Caco-2 (cell line): ENCODE measurements around the gene KLHL35. TPM values are rescaled to one million over a fixed set of nuclear protein-coding genes. Genes with fewer than 3 reads are reported as not detected.
A peak's percentile ranks its signal among the peaks of the same experiment; 100 is the strongest.
"Not testable (repeated sequence)": the region's sequence is repeated elsewhere in the genome, so short reads cannot be mapped to it uniquely, and the experiment has no call there.

Source experiments
- BruUV-seq: library from RNA; stranded (reverse); fragments of 400-500 nt; replicated peaks from 2 replicates; lab custom pipeline; 2021; lab: Mats Ljungman, UMichigan
- CTCF ChIA-PET: fragments of 300-600 bp; sonication (Branson Sonifier 250); formaldehyde crosslinking; loops from one replicate; lab custom pipeline; 2022; ENCODE audit warnings: antibody characterized with exemption; lab: Charles Lee
- POLR2A ChIA-PET: fragments of 300-600 bp; sonication (Branson Sonifier 250); formaldehyde crosslinking; loops from one replicate; lab custom pipeline; 2022; ENCODE audit warnings: antibody characterized with exemption; lab: Charles Lee
- DNase-seq, 2 experiments: peaks; one replicate each; pipeline versions ENCODE4 v3.0.0 to v3.0.0-alpha.2; 2020 to 2022
- H3K27me3 ChIP-seq: replicated peaks from 2 replicates; pipeline ENCODE4 v1.6.0; 2011; ENCODE audit warnings: low read length; ENCODE audit not compliant: control insufficient read depth, insufficient read depth
- H3K36me3 ChIP-seq: 2 replicates; pipeline ENCODE4 v1.5.1; 2011; ENCODE audit warnings: low read length; ENCODE audit not compliant: control insufficient read depth, insufficient read depth
- H3K4me1 ChIP-seq: fragments of 250-450 bp; sonication (Bioruptor Pico); 2 replicates; pipeline ENCODE4 v1.5.1; 2020; ENCODE audit warnings: mild to moderate bottlenecking
- H3K4me3 ChIP-seq: 2 replicates; pipeline ENCODE4 v1.5.1; 2011; ENCODE audit warnings: low read depth, mild to moderate bottlenecking, control low read depth, low read length
- H3K9me3 ChIP-seq: fragments of 250-450 bp; sonication (Bioruptor Pico); 2 replicates; pipeline ENCODE4 v1.5.1; 2020; ENCODE audit warnings: mild to moderate bottlenecking, moderate library complexity
- H3K27ac Mint-ChIP-seq: one replicate; pipeline ENCODE4 v1.8.0; 2022; ENCODE audit warnings: mixed read lengths; ENCODE audit not compliant: unreplicated experiment
- H3K27me3 Mint-ChIP-seq: one replicate; pipeline ENCODE4 v1.8.0; 2022; ENCODE audit warnings: mixed read lengths; ENCODE audit not compliant: insufficient read depth, unreplicated experiment
- H3K36me3 Mint-ChIP-seq: one replicate; pipeline ENCODE4 v1.8.0; 2022; ENCODE audit warnings: mild to moderate bottlenecking, mixed read lengths; ENCODE audit not compliant: insufficient read depth, unreplicated experiment
- H3K4me1 Mint-ChIP-seq: one replicate; pipeline ENCODE4 v1.8.0; 2022; ENCODE audit warnings: low read depth, mixed read lengths; ENCODE audit not compliant: unreplicated experiment
- H3K4me3 Mint-ChIP-seq: one replicate; pipeline ENCODE4 v1.8.0; 2022; ENCODE audit warnings: mild to moderate bottlenecking, moderate library complexity, mixed read lengths; ENCODE audit not compliant: unreplicated experiment
- H3K9me3 Mint-ChIP-seq: one replicate; pipeline ENCODE4 v1.8.0; 2022; ENCODE audit warnings: mixed read lengths; ENCODE audit not compliant: unreplicated experiment
- intact Hi-C: fragments of 100-400 bp; cut with micrococcal nuclease; formaldehyde crosslinking; loops from one replicate; pipeline ENCODE4 v1.10.0; 2022; ENCODE audit not compliant: unreplicated experiment
- total RNA-seq: library from RNA; stranded (reverse); gene quantifications from 2 replicates; pipeline ENCODE4 v1.2.3, GENCODE V29; 2022
- TF ChIP-seq, protein P1 (sequence below), 2 experiments: fragments of 200-600 bp in 1 of 2; IDR thresholded peaks; 1 replicate in 1 of 2; 2 replicates in 1 of 2; pipeline versions ENCODE4 v1.5.1 to v1.8.0; 2011 to 2022; ENCODE audit warnings: antibody characterized with exemption in 1 of 2, control low read depth in 1 of 2, inconsistent platforms in 1 of 2, low read depth in 1 of 2, low read length in 1 of 2, mild to moderate bottlenecking in 1 of 2, moderate library complexity in 1 of 2; ENCODE audit not compliant: insufficient read depth in 1 of 2, severe bottlenecking in 1 of 2, unreplicated experiment in 1 of 2

KLHL35 gene
- total RNA-seq, 1 experiment from 2014 or later = 51.4 TPM

DNA sequence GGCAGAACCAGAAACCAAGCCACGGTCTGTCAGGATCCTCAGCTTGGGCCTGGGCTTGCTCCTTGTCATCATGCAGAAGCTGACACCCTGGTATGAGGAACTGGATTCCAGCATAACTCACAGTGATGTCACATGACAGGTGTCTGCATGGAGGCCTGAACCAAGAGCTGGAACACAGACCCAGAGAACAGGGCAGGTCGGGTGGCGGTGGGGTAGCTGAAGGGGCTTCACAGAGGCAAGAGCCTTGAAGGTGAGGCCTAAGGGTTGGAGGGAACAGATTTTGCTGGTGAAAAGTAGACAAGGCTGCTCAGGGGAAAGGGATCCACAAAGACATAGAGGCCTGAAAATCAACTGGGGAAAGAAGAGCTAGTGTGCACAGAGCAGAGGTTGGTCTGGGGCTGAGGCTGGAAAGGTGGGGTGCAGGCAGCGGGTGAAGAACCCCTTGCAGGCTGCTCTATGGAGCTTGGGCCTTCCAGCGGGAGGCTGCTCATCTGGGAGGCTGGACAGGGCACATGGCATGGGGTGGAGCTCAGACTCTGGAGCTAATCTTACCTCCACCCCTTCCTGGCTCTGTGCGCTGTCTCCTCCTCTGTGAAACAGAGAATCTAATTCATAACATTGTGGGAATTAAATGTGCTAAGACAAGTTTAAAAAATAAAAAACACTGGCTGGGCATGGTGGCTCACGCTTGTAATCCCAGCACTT is 52.1 kb downstream of the KLHL35 start:
- BruUV-seq = TSS peak; percentile 90
- ChIA-PET CTCF (interaction anchor here (0.5 to 3.9 kb wide), 16 partner anchors 8 to 234 kb away, joined by 3 to 35 read pairs (median 4); partner anchors contain the start of gene ARRB1), POLR2A (interaction anchor here (0.6 to 1.6 kb wide), 12 partner anchors 9 to 54 kb away, joined by 3 to 21 read pairs (median 6); partner anchors contain the start of gene ARRB1)
- H3K36me3 ChIP-seq = no peaks in the 10 kb centered on the region
- H3K4me3 ChIP-seq = no peak overlapping the region
- Mint-ChIP-seq H3K4me1 (peaks cover 39% of the 10 kb centered on the region), H3K9me3 (no peaks in the 10 kb centered on the region), H3K36me3 (peaks cover 17% of the 10 kb centered on the region), H3K27me3 (no peaks in the 10 kb centered on the region), H3K27ac (peak overlapping the region; percentile 97), H3K4me3 (peak overlapping the region; percentile 66)
- DNase-seq = peak; percentile 85 to 90
- TF ChIP-seq, protein P1, sequence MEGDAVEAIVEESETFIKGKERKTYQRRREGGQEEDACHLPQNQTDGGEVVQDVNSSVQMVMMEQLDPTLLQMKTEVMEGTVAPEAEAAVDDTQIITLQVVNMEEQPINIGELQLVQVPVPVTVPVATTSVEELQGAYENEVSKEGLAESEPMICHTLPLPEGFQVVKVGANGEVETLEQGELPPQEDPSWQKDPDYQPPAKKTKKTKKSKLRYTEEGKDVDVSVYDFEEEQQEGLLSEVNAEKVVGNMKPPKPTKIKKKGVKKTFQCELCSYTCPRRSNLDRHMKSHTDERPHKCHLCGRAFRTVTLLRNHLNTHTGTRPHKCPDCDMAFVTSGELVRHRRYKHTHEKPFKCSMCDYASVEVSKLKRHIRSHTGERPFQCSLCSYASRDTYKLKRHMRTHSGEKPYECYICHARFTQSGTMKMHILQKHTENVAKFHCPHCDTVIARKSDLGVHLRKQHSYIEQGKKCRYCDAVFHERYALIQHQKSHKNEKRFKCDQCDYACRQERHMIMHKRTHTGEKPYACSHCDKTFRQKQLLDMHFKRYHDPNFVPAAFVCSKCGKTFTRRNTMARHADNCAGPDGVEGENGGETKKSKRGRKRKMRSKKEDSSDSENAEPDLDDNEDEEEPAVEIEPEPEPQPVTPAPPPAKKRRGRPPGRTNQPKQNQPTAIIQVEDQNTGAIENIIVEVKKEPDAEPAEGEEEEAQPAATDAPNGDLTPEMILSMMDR (IDR thresholded peaks at IDR 0.05; ENCODE audit: insufficient read depth in 1 of 2, low read depth in 1 of 2, low read length in 1 of 2, severe bottlenecking in 1 of 2, unreplicated experiment in 1 of 2) = no peak
- H3K27me3 ChIP-seq = no peaks in the 10 kb centered on the region
- H3K4me1 ChIP-seq = peaks cover 57% of the 10 kb centered on the region
- intact Hi-C loops = loop anchor here (1.0 kb wide), 3 partner anchors 9 to 38 kb away; no protein-coding TSS in a partner anchor
- no peaks in the 10 kb centered on the region for H3K9me3 ChIP-seq

DNA sequence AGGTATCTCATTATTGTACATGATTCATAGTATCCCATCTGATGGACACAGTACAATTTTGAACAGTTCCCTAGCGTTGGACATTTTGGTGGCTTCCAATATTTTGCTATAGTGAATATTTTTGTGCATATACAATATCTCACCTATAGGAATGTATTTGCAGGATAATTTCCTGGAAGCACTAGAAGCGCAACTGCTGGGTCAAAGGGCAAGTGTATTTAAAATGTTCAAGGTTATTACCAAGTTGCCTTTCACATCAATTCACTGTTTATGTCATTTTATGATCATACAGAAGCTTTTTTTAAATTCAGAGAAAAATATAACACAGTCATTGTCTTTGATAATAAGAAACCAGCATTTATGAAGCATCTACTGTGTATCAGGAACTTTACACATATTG is 52.8 kb downstream of the KLHL35 start:
- POLR2A ChIA-PET = interaction anchor here (0.9 to 1.5 kb wide), 6 partner anchors 13 to 49 kb away, joined by 3 to 21 read pairs (median 4); partner anchors contain the start of gene ARRB1
- DNase-seq = no peak
- no peaks in the 10 kb centered on the region for H3K9me3 ChIP-seq
- no peak overlapping the region for H3K4me3 ChIP-seq
- no peaks in the 10 kb centered on the region for H3K36me3 ChIP-seq
- BruUV-seq = no TSS peak
- peaks cover 45% of the 10 kb centered on the region for H3K4me1 Mint-ChIP-seq
- intact Hi-C loops = loop anchor here (1.0 kb wide), 3 partner anchors 8 to 37 kb away; no protein-coding TSS in a partner anchor
- no peaks in the 10 kb centered on the region for H3K27me3 ChIP-seq
- H3K27ac Mint-ChIP-seq = peak overlapping the region; percentile 97
- H3K36me3 Mint-ChIP-seq = peaks cover 15% of the 10 kb centered on the region
- TF ChIP-seq, protein P1 (IDR thresholded peaks at IDR 0.05; ENCODE audit: insufficient read depth in 1 of 2, low read depth in 1 of 2, low read length in 1 of 2, severe bottlenecking in 1 of 2, unreplicated experiment in 1 of 2) = no peak
- H3K4me3 Mint-ChIP-seq = no peak overlapping the region
- H3K9me3 Mint-ChIP-seq = no peaks in the 10 kb centered on the region
- CTCF ChIA-PET = interaction anchor here (0.6 to 3.9 kb wide), 13 partner anchors 8 to 234 kb away, joined by 3 to 35 read pairs (median 5); partner anchors contain the start of gene ARRB1
- H3K27me3 Mint-ChIP-seq = no peaks in the 10 kb centered on the region
- H3K4me1 ChIP-seq = peaks cover 60% of the 10 kb centered on the region

- H3K36me3 ChIP-seq, DNase-seq, H3K9me3 ChIP-seq, H3K27me3 Mint-ChIP-seq, intact Hi-C loops, BruUV-seq, H3K9me3 Mint-ChIP-seq, H3K27me3 ChIP-seq, H3K27ac Mint-ChIP-seq, H3K4me3 ChIP-seq, H3K4me3 Mint-ChIP-seq, CTCF ChIA-PET: not testable (repeated sequence)
- POLR2A ChIA-PET = interaction anchor here (0.7 kb wide), 1 partner anchor 26 kb away, joined by 16 read pairs; no protein-coding TSS in a partner anchor
- peaks cover 64% of the 10 kb centered on the region for H3K4me1 ChIP-seq
- H3K4me1 Mint-ChIP-seq = peaks cover 48% of the 10 kb centered on the region
- H3K36me3 Mint-ChIP-seq = peaks cover 13% of the 10 kb centered on the region
Measured at GRCh38 chr11:75378776-75379175, 54.2 kb downstream of the KLHL35 start.
